ENCODE results near the gene PLXND1.

PLXND1 gene

GRCh38 chr3:129626744-129627349 is 20.4 kb upstream of the PLXND1 start:
- peak; percentile 90 for DNase-seq

GRCh38 chr3:129625072-129625874 is 18.8 kb upstream of the PLXND1 start:
- DNase-seq, result no peak

GRCh38 chr3:129624347-129625071 is 18.0 kb upstream of the PLXND1 start:
- no peak for DNase-seq

GRCh38 chr3:129623447-129624118 is 17.1 kb upstream of the PLXND1 start:
- DNase-seq, result no peak

- DNase-seq, result no peak
These were observed 16.5 kb upstream of the PLXND1 start for GRCh38 chr3:129622933-129623332.

GRCh38 chr3:129622226-129622874 is 15.9 kb upstream of the PLXND1 start:
- no peak for DNase-seq

- DNase-seq, result no peak
These were observed 15.2 kb upstream of the PLXND1 start for GRCh38 chr3:129621626-129622225.

- DNase-seq, result no peak
These were observed 14.5 kb upstream of the PLXND1 start for GRCh38 chr3:129620828-129621559.

GRCh38 chr3:129619726-129620162 is 13.3 kb upstream of the PLXND1 start:
- DNase-seq, result no peak

GRCh38 chr3:129618901-129619671 is 12.6 kb upstream of the PLXND1 start:
- DNase-seq, result no peak

- no peak for DNase-seq
These were observed 11.8 kb upstream of the PLXND1 start for GRCh38 chr3:129618186-129618820.

- no peak for DNase-seq
These were observed 11.1 kb upstream of the PLXND1 start for GRCh38 chr3:129617381-129618185.

GRCh38 chr3:129616713-129617112 is 10.2 kb upstream of the PLXND1 start:
- DNase-seq, result no peak

- no peak for DNase-seq
These were observed 9.8 kb upstream of the PLXND1 start for GRCh38 chr3:129616291-129616690.

GRCh38 chr3:129615751-129616281 is 9.3 kb upstream of the PLXND1 start:
- DNase-seq, result no peak

GRCh38 chr3:129614927-129615363 is 8.5 kb upstream of the PLXND1 start:
- DNase-seq, result no peak

GRCh38 chr3:129614435-129614834 is 8.0 kb upstream of the PLXND1 start:
- no peak for DNase-seq

GRCh38 chr3:129613367-129613740 is 6.9 kb upstream of the PLXND1 start:
- DNase-seq, result no peak

Data from activated CD8-positive, alpha-beta memory T cell treated with anti-CD3 and anti-CD28 coated beads for 24 hours (primary cell).